SW 1271 (cell line): ENCODE measurements around the gene MC5R.
"Not testable (repeated sequence)": the region's sequence is repeated elsewhere in the genome, so short reads cannot be mapped to it uniquely, and the experiment has no call there.

Experiments used
- DNase-seq, 2 experiments: peaks; one replicate each; lab custom pipeline; 2025; lab: John Stamatoyannopoulos, UW

MC5R gene

GRCh38 chr18:13849791-13850190 is 25.8 kb downstream of the MC5R start:
- DNase-seq, result no peak

- DNase-seq, result not testable (repeated sequence)
These were observed 38.9 kb downstream of the MC5R start for GRCh38 chr18:13862898-13863297.

- no peak for DNase-seq
These were observed 44.7 kb downstream of the MC5R start for GRCh38 chr18:13868501-13869271.

GRCh38 chr18:13871701-13872100 is 47.8 kb downstream of the MC5R start:
- DNase-seq, result no peak

DNA sequence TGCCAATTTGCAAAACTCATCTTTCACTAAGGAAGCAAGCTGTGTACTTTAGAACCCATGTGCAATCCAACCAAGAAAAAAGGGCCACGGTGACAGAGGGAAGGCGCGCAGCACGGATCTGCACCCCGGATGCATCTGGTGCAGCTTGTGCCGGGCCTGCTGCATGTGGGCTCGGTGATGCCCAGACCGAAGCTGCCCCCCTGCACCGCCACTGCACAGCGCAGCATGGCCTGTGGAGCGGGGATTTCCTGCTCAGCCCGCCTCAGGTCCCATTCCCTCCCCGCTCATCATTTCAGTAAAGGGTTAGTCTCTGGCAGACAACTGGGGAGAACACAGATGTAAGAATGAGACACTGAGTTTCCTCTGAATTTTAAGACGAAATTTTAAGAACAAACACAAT is 48.4 kb downstream of the MC5R start:
- no peak for DNase-seq

GRCh38 chr18:13872932-13873331 is 49.0 kb downstream of the MC5R start:
- no peak for DNase-seq

DNA sequence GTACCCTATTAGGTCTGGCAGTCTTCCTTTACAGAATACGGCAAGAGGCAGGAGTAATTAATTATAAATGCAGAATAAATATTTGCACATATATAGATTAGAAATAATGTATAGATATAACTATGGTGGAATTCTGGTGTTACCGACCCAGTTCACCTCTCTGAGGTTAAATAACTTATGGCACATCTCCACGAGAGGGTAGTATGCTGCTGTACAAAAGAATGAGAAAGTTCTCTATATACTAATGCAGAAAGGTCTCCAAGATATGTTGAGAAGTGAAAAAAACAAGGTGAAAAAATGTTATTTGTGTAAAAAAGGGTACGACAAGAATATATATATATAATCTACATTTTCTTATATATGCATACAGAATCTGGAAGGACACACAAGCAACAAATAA is 50.6 kb downstream of the MC5R start:
- DNase-seq, result no peak
